ENCODE measurements around the gene CHD1.

The CHD1 gene

DNA sequence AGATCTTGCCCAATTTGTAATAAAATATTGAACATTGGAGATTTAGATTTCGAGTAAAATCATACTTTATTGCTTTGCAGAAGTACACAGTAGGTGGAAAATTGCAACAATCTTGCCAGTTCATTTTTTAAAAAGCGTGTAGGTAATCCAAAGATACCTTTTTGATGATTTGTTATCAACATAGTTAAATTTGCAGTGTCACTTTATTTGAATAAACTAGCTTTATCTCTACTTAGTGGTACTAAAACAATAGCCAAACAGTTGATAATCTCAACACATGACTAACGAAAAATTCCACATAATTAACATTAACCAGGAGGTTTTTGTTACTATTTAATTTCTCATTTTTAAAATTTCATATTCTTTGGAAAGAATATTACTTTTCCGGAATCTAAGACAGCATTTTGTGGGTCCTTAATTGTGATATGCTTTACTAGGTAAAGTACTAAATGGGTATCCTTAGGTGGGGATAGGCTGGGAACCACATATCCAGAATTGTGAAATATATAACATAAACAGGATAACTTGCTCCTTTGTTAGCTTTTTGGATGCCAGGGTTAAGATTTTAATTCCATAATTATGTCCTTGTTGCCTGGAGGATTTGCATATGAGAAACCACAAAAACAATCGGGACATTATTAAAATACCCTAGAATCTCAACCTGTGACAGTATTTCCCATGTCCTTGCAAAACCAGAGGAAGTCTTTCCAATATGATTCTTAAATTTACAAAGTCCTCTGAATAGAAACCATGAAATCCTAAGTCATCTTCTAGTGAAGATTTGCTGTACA lies 2.4 kb upstream of the CHD1 start:
- Histone ChIP-seq H3K4me1 (ENCODE audit: control insufficient read depth in 2 of 2, insufficient read depth in 1 of 2, low read depth in 1 of 2, low read length in 2 of 2) (peaks cover 0 to 23% of the 10 kb centered on the region in 2 donors), H3K4me3 (ENCODE audit: low read length in 2 of 2) (no peak overlapping the region), H3K27me3 (ENCODE audit: control insufficient read depth in 3 of 3, insufficient read depth in 3 of 3, low read depth in 1 of 3, low read length in 3 of 3) (no peaks in the 10 kb centered on the region), H3K4ac (ENCODE audit: low read length) (no peak overlapping the region), H4K8ac (ENCODE audit: low read depth, low read length) (no peak overlapping the region), H2BK12ac (ENCODE audit: low read length) (no peak overlapping the region), H2AFZ (ENCODE audit: low read length) (no peak overlapping the region), H3K18ac (ENCODE audit: low read length) (no peak overlapping the region), H4K91ac (ENCODE audit: low read depth, low read length, poor library complexity) (no peak overlapping the region), H2BK5ac (ENCODE audit: low read length) (no peak overlapping the region), H3K9me3 (replicated peaks in 1 of 2; ENCODE audit: control insufficient read depth in 2 of 2, insufficient read depth in 1 of 2, low read depth in 1 of 2, low read length in 2 of 2) (no peaks in the 10 kb centered on the region), H3K4me2 (ENCODE audit: insufficient read depth, low read length, poor library complexity, severe bottlenecking) (no peak overlapping the region), H3K27ac (replicated peaks; ENCODE audit: low read length) (no peak overlapping the region), H3K14ac (ENCODE audit: low read length) (no peak overlapping the region), H2AK5ac (ENCODE audit: low read depth, low read length) (no peak overlapping the region), H2BK120ac (ENCODE audit: low read depth, low read length) (no peak overlapping the region), H3K79me1 (ENCODE audit: low read depth, low read length) (no peaks in the 10 kb centered on the region), H3K23ac (ENCODE audit: low read depth, low read length, poor library complexity) (no peak overlapping the region), H2BK15ac (ENCODE audit: low read length) (no peak overlapping the region), H3K9ac (ENCODE audit: low read depth, low read length, poor library complexity) (no peak overlapping the region), H3K36me3 (replicated peaks in 1 of 2; ENCODE audit: control insufficient read depth in 2 of 2, insufficient read depth in 2 of 2, low read length in 2 of 2) (peaks cover 0 to 25% of the 10 kb centered on the region in 2 donors)
- DNase-seq (ENCODE audit: low spot score), result no peak
- no CpG with 5 or more reads among the region's 5 CpGs for WGBS, 2 donors (ENCODE audit: extremely low coverage in 2 of 2, insufficient read length in 2 of 2, insufficient replicate concordance in 1 of 2)

DNA sequence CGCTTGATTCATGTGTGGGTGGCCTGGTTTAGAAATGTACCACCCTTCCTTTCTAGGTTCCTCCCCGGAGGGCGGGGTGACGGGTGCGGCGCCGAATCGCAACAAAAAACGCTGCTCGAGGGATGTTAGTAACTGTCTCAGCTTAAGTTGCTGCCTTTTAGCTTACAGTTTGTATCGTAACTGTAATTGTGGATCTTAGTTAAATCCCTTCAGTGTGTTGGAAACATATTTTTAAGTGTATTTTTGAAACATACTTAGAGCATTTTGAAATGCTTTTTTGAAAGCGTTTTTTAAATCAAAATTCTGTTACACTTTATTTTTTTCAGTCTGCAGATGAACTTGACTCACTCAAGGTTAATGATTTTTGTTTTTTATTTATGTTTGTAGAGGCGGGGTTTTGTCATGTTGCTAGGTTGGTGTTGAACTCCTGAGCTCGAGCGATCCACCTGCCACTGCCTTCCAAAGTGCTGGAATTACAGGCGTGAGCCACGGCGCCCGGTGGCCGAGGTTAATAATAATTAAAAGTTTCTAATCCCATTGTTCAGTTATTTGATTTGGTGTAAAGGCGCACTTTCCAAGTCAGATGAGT lies 997 bp upstream of the CHD1 start:
- peaks cover 0 to 24% of the 10 kb centered on the region in 2 donors for H3K4me1 ChIP-seq (ENCODE audit: control insufficient read depth in 2 of 2, insufficient read depth in 1 of 2, low read depth in 1 of 2, low read length in 2 of 2)
- H2AK5ac ChIP-seq (ENCODE audit: low read depth, low read length), result no peak overlapping the region
- H3K14ac ChIP-seq (ENCODE audit: low read length), result no peak overlapping the region
- H3K4ac ChIP-seq (ENCODE audit: low read length), result no peak overlapping the region
- peak overlapping the region; percentile 66 for H3K4me2 ChIP-seq (ENCODE audit: insufficient read depth, low read length, poor library complexity, severe bottlenecking)
- H2BK15ac ChIP-seq (ENCODE audit: low read length), result no peak overlapping the region
- H2AFZ ChIP-seq (ENCODE audit: low read length), result peak overlapping the region; percentile 90
- no peaks in the 10 kb centered on the region for H3K27me3 ChIP-seq (ENCODE audit: control insufficient read depth in 3 of 3, insufficient read depth in 3 of 3, low read depth in 1 of 3, low read length in 3 of 3)
- H2BK5ac ChIP-seq (ENCODE audit: low read length), result no peak overlapping the region
- H3K23ac ChIP-seq (ENCODE audit: low read depth, low read length, poor library complexity), result no peak overlapping the region
- no peak overlapping the region for H3K18ac ChIP-seq (ENCODE audit: low read length)
- H2BK12ac ChIP-seq (ENCODE audit: low read length), result no peak overlapping the region
- WGBS, 2 donors (ENCODE audit: extremely low coverage in 2 of 2, insufficient read length in 2 of 2, insufficient replicate concordance in 1 of 2), result no CpG with 5 or more reads among the region's 21 CpGs
- no peak overlapping the region for H4K8ac ChIP-seq (ENCODE audit: low read depth, low read length)
- H4K91ac ChIP-seq (ENCODE audit: low read depth, low read length, poor library complexity), result no peak overlapping the region
- H3K27ac ChIP-seq (replicated peaks; ENCODE audit: low read length), result peak overlapping the region; percentile 98
- H3K4me3 ChIP-seq (ENCODE audit: low read length in 2 of 2), result peak overlapping the region; percentile 78 to 97
- H3K9me3 ChIP-seq (replicated peaks in 1 of 2; ENCODE audit: control insufficient read depth in 2 of 2, insufficient read depth in 1 of 2, low read depth in 1 of 2, low read length in 2 of 2), result no peaks in the 10 kb centered on the region
- H3K36me3 ChIP-seq (replicated peaks in 1 of 2; ENCODE audit: control insufficient read depth in 2 of 2, insufficient read depth in 2 of 2, low read length in 2 of 2), result peaks cover 0 to 38% of the 10 kb centered on the region in 2 donors
- H2BK120ac ChIP-seq (ENCODE audit: low read depth, low read length), result no peak overlapping the region
- no peaks in the 10 kb centered on the region for H3K79me1 ChIP-seq (ENCODE audit: low read depth, low read length)
- DNase-seq (ENCODE audit: low spot score), result no peak
- no peak overlapping the region for H3K9ac ChIP-seq (ENCODE audit: low read depth, low read length, poor library complexity)

DNA sequence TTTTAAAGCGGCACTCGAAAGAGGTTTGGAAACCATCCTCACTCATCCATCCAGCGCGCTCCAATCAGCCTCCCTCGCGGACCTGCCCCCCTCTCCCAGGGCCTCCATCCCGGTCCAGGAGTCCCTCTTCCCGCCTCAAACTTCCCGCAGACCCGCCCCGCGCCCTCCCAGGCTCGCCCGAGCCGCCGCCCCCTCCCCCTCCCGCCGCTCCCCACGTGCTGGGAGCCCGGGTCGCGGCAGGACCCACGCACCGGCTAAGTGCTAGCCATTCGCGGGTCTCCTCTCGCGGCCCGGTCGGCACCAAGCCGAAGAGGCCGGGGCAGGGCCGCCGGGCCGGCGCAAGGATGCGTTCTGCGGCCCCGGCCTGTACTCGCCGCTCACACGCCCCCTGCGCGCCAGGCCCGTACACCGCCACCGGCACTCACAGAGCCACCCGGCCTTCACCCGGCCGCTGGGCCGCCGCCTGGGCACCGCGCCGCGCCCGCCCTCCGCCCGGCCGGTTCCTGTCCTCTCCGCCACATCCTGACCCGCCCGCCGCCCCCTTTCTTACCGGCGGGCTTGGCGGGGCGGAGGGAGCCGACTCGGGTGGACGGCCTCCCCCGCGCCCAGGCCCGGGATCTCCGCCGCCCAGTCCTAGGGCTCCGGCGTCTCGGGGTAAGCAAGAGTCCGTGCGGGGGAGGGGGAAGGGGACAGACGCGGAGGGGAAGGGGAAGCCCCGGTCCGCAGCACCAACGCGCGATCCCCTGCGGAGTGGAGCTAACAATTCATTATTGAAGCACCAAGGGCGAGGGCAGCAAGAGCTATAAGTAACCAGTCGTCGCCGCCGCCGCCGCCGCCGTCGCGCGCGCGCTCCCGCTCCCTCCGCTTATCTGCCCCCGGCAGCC lies 576 bp downstream of the CHD1 start:
- H3K27ac ChIP-seq (replicated peaks; ENCODE audit: low read length), result peak overlapping the region; percentile 96
- no peak overlapping the region for H3K4ac ChIP-seq (ENCODE audit: low read length)
- DNase-seq (ENCODE audit: low spot score), result peak; percentile 53
- peak overlapping the region; percentile 93 for H2AFZ ChIP-seq (ENCODE audit: low read length)
- peak overlapping the region; percentile 97 for H3K23ac ChIP-seq (ENCODE audit: low read depth, low read length, poor library complexity)
- peaks cover 5 to 54% of the 10 kb centered on the region in 2 donors for H3K36me3 ChIP-seq (replicated peaks in 1 of 2; ENCODE audit: control insufficient read depth in 2 of 2, insufficient read depth in 2 of 2, low read length in 2 of 2)
- WGBS, 2 donors (ENCODE audit: extremely low coverage in 2 of 2, insufficient read length in 2 of 2, insufficient replicate concordance in 1 of 2), result no CpG with 5 or more reads among the region's 106 CpGs
- peak overlapping the region; percentile 99 for H2BK120ac ChIP-seq (ENCODE audit: low read depth, low read length)
- H2AK5ac ChIP-seq (ENCODE audit: low read depth, low read length), result peak overlapping the region; percentile 96
- peaks cover 0 to 18% of the 10 kb centered on the region in 2 donors for H3K4me1 ChIP-seq (ENCODE audit: control insufficient read depth in 2 of 2, insufficient read depth in 1 of 2, low read depth in 1 of 2, low read length in 2 of 2)
- peak overlapping the region; percentile 92 for H3K9ac ChIP-seq (ENCODE audit: low read depth, low read length, poor library complexity)
- H3K79me1 ChIP-seq (ENCODE audit: low read depth, low read length), result no peaks in the 10 kb centered on the region
- peak overlapping the region; percentile 90 for H2BK5ac ChIP-seq (ENCODE audit: low read length)
- no peak overlapping the region for H4K91ac ChIP-seq (ENCODE audit: low read depth, low read length, poor library complexity)
- peak overlapping the region; percentile 78 to 96 for H3K4me3 ChIP-seq (ENCODE audit: low read length in 2 of 2)
- peak overlapping the region; percentile 98 for H3K14ac ChIP-seq (ENCODE audit: low read length)
- H3K4me2 ChIP-seq (ENCODE audit: insufficient read depth, low read length, poor library complexity, severe bottlenecking), result peak overlapping the region; percentile 86
- H2BK15ac ChIP-seq (ENCODE audit: low read length), result peak overlapping the region; percentile 75
- H2BK12ac ChIP-seq (ENCODE audit: low read length), result no peak overlapping the region
- H3K27me3 ChIP-seq (ENCODE audit: control insufficient read depth in 3 of 3, insufficient read depth in 3 of 3, low read depth in 1 of 3, low read length in 3 of 3), result no peaks in the 10 kb centered on the region
- peak overlapping the region; percentile 98 for H3K18ac ChIP-seq (ENCODE audit: low read length)
- H3K9me3 ChIP-seq (replicated peaks in 1 of 2; ENCODE audit: control insufficient read depth in 2 of 2, insufficient read depth in 1 of 2, low read depth in 1 of 2, low read length in 2 of 2), result no peaks in the 10 kb centered on the region
- H4K8ac ChIP-seq (ENCODE audit: low read depth, low read length), result no peak overlapping the region
